Stimulated activated CD8-positive, alpha-beta memory T cell treated with anti-CD3 and anti-CD28 coated beads, Interleukin-2, amount 100 ng/mL, for 48 hours (primary cell): ENCODE measurements around the gene NOTCH4.
A peak's percentile ranks its signal among the peaks of the same experiment; 100 is the strongest.

Experiments used
- DNase-seq, 2 donors: peaks; one replicate each; pipeline ENCODE4 v3.0.0-alpha.2; 2020; ENCODE audit warnings: low read depth in 2 of 2

NOTCH4 gene

DNA sequence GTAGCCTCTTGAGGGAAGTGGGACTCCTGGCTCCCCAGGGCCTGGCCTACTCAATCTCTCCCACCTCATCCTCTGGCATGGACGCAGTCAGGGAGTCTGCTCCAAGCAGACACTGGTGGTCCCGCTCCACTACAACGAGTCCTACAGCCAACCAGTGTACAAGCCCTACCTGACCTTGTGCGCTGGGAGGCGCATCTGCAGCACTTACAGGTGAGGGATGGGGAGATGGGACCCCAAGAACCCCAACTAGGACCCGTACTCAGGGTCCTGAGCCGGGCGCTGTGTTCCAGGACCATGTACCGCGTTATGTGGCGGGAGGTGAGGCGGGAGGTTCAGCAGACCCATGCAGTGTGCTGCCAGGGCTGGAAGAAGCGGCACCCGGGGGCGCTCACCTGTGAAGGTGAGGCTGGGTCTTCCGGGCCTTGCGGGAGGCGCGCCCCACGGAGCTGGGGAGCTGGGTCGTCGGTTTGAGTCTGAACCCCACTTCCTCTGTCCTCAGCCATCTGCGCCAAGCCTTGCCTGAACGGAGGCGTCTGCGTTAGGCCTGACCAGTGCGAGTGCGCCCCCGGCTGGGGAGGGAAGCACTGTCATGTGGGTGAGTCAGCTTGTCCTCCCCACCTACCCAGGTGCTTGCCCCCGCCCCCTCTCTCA, 57.3 kb downstream of the NOTCH4 start:
- DNase-seq: no peak

DNA sequence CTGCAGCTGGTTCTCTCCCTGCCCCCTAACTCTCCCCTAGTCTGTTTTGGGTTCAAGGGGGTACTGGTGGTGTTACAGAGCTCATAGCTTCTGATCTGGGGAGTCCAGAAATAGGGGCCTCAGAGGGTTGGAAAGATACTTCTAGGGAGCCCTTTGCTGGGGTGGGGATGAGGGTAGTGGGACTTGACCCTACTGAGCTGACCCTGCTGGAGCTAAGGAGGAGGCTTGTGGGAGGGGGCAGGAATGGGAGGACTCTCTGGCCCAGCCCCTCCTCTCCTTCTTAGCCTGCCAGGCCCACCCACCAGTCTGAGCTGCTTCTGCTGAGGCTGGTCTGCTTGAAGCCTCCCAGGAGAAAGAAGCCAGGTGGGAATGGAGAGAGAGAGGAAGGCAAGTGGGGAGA, 59.6 kb downstream of the NOTCH4 start, which contains the start of gene EGFL8:
Gene EGFL8 (plus strand): TSS at position 301 of the 400 bp plus-strand sequence. CDS start 1,571 bp downstream, outside the sequence.
- no peak for DNase-seq

DNA sequence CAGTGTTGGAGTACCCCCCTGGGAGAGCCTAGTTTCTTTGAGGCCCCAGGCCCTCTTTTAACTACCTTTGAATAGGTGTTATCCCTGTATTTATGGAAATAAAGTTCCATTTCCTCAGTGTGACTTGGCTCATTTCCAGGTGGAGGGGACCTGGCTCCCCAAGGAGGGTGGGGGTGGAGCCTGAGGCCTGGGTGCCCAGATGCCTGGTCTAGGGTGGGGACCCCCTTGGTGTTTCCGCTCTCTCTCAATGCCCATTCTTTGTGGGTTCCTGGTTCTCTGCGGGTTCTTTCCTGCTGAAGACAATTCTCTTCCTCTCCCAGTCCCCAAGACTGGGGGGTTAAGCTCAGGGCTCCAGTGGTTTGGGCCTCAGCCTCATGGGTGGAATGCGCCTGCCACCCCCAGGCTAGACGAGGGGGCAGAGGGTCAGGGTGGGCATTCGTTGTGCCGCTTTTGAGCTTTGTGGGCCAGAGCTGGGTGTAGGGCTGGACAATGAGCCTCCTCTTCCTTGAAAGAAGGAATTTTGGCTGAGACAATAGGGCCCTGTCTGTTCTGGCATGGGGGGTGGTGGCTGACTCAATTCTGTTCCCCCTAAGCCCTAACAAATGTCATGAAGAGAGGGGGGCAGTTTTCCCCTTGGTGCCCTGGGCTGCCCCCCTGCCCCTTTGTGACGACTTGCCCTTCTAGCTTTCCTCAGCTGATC, 60.2 kb downstream of the NOTCH4 start:
- DNase-seq: no peak

DNA sequence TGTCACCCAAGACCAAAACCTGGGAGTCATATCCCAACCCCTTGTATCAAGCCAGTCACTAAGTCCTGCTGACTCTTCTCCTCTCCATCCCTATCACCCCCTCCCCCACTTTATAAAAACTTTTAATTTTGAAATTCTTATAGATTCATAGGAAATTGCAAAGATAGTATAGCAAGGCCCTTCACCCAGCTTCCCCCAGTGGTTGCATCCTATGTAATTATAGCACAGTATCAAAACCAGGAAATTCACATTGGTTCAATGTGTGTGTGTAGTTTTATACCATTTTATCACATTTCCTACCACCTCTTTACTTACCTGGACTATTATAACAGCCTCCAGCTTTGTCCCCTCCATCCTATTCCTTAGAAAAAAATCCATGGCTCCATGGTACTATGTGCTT, 65.8 kb downstream of the NOTCH4 start:
- no peak for DNase-seq

DNA sequence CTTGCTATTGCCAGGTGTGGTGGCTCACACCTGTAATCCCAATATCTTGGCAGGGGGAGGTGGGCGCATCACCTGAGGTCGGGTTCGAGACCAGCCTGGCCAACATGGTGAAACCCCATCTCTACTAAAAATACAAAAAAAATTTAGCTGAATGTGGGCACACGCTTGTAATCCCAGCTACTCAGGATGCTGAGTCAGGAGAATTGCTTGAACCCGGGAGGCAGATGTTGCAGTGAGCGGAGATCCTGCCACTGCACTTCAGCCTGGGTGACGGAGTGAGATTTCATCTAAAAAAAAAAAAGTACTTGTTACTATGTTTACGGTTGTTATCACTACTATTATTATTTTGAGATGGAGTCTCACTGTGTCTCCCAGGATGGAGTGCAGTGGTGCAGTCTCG, 67.0 kb downstream of the NOTCH4 start:
- DNase-seq: no peak

DNA sequence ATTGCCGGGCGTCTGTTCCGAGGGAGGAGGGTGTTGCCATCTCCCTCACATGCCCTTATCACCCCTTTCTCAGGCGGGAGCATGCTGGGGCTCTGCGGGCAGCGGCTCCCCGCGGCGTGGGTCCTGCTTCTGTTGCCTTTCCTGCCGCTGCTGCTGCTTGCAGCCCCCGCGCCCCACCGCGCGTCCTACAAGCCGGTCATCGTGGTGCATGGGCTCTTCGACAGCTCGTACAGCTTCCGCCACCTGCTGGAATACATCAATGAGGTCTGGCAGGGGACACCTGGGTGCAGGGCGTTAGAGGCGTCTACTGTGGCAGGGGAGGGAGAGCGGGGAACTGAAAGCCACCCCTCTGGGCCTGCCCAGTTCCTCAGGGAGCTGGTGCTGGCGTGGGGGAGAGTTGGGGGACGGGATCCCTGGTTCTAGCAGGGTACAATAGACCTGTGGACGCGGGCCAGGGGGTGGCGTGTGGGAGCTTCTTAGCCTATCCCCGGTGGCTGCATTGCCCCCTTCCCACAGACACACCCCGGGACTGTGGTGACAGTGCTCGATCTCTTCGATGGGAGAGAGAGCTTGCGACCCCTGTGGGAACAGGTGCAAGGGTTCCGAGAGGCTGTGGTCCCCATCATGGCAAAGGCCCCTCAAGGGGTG, 69.2 kb downstream of the NOTCH4 start:
- DNase-seq: no peak

DNA sequence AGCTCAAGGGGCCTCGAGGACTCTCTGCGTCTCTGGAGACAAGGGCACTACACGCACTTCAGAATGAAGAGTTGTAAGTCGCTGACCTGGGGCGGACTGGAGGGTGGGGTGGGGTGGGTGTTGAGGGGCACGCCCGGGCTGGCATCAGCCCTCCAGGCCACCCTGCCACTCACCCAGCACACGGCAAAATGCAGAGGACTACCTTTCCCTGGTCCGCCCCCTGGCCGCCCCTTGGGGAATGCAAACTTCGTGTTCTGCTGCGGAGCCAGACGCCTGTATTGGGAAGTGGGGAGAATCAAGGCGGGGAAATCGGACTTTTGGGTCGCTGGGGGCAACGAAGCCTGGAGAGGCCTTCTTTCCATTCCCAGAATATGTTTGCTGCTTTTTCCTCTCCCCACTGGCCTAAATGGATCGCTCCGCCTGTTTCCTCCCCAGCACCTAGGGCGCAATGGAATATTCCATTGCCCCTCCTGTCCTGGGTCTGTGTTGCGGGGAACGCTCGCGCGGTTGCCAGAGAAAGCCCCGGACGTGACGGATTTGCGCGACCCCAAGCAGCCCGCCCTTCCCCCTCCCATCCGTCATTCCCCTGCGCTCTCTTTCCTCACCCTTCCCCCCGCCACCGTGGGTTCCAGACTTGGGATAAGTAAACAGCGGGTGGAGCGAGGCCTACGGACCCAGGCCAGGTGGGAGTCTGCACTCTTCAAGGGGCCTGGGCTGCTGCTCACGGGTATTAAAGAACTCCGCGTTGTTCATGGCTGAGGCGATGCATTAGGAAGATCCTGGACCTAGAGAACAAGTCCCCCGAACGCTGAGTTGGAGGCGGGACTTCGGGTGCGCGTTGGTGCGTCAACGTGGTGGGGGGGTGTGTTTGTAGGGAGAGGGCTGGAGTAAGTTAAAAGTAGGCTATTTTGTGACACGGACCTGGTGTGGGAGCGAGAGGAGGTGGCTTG, 70.0 kb downstream of the NOTCH4 start, which contains the start of gene PPT2:
Gene PPT2 (plus strand): TSS at position 578 of the 950 bp plus-strand sequence. CDS start 454 bp downstream, outside the sequence.
- DNase-seq: peak; percentile 74 to 79

DNA sequence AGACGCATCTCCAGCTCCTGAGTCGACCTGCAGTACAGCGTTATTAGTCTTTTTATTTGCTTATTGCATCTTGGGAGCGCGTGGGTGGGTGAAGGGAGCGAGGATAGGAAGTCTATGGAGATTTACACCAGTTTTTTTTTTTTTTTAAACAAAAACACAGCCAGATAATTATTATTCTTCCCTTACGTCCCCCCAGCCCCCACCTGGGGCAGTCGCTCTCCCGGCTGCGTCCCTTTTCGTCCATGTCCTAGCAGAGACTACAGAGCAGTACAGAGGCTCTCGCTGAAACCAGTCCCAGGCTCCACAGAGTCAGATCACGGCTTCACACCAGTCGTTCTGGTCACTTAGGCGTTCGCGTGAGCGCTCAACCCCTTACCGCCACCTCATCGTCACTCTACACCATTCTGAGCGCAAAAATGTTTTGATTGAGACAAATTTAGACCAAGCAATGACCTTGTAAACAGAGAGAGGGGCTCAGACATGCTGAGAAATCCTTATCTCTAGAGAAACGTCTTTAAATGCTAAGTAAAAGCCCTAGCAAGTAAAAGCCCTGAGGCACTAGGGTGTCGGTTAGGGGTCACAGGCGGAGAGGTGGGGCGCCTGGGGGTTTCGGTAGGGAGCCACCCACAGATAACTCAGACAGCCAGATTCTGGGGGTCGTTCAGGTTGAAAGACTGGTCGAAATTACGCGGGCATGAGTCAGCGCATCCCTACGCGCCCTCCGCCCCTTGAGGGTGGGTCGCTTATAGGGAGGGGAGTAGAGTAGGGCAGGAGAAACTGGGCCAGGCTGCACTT, 70.9 kb downstream of the NOTCH4 start:
- no peak for DNase-seq

DNA sequence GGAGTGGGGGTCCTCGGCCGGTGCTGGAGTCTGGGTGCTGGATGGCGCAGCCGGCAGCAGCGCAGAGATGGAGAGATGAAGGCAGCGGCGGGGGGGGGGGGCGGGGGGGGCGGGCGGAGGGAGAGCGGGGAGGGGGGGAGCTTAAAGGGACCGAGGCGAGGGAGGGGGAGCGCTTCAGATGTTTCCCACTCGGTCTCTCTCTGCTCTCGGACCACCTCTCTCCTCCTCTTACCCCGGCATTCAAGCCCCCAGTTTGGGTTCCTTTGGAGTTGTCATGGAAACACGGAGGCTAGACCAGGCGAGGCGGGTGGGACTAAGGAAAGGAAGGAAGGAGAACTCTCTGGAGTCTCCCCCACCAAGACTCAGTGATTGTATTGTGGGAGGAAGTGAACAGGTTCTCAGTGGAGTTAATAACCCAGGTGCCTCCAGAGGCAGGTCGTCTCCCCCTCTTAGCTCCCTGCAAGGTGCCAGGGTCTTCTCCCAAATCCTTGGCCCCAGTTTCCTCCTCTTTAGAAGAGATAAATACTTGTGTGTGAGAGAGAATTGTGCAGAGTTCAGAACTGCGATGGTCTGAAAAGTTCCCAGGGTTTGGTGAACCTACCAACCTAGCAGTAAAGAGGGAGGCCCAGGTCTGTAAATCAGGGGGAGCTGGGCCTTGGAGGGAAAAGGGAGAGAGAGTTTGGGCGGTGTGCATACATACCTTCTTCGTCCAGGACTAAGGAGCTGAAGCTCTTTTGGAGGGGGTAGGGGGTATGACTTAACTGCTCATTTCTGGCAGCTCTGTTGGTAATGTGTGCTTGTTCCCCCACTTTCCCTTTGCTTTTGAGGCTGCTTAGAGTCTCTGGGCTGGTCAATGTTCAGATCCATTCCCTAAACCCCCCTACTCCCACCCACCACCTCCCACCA, 71.8 kb downstream of the NOTCH4 start, which contains the start of gene PRRT1:
Gene PRRT1 (minus strand): TSS at position 77 of the 906 bp plus-strand sequence. CDS start 112 bp downstream, outside the sequence.
- DNase-seq: no peak

DNA sequence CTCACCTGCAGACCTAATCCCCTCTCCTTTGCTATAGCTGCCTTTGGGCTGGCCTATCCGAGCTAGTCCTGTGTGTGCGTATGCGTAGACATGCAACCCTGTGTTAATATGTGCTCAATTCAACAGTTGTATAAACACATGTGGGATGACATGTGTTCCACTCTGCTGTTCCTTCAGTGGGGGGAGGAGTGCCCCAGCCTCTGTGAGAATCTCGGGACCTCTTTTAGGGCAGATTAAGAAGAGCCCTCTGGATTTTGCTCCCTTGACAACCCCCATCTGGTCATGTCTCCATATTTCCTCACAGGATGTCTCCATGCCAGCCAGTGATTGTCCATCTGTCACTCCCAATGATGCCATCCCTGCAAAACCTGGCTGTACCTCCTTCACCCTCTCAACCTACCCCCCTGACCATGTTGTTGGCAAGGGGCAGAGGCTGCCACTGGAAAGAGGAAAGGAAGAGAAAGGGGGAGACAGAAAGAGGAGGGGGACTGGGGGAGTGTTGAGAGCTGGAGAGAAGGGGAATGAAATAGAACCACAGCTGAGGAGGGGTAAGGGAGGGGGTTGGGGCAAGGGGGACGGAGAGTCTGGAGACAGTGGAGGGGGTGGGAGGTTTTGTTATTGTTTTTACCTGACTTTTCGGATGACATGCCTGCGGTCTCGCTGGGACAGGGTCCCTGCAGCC, 72.5 kb downstream of the NOTCH4 start:
- DNase-seq: no peak

DNA sequence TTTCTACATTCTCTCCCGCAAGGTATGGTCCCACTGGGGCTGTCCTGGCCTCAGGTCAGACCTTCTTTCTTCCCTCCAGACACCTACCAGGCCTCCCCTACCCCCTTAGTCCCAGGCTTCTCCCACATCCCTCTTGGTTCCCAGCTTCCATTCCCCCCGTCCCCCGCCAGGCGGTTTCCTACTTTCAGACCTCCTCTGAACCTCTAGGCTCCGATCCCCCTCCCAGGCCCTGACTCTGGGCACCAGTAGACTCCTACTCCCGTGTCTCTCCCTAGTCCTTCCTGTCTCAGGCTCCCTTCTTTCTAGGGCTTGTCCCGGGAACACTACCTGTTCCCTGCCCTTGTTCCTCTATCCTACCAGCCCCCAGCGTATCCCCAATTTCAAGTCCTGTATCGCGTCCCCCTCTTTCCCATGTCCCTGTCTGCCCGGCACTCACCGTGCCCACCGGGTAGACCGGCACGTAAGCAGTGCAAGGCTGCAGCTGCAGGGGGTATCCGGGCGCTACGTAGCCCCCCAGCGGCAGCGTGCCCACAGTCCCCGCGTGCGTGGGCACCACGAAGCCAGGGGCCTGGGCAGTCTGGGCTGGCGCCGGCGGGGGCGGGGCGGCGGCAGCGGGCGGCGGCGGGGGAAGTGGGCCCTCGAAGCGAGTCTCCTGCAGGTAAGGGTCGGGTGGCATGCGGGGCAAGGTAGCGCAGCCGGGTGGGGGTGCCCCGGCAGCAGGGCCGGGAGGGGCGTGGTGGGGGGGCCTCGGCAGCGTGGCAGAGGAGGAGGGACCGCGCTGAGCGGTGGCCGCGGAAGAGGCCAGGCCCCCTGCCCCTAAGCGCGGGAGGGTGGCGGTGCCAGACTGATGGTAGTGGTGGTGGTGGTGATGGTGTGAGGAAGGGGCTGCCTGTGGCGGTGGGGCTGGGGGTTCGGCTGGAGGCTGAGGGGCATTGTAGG, 73.7 kb downstream of the NOTCH4 start:
- DNase-seq: no peak

DNA sequence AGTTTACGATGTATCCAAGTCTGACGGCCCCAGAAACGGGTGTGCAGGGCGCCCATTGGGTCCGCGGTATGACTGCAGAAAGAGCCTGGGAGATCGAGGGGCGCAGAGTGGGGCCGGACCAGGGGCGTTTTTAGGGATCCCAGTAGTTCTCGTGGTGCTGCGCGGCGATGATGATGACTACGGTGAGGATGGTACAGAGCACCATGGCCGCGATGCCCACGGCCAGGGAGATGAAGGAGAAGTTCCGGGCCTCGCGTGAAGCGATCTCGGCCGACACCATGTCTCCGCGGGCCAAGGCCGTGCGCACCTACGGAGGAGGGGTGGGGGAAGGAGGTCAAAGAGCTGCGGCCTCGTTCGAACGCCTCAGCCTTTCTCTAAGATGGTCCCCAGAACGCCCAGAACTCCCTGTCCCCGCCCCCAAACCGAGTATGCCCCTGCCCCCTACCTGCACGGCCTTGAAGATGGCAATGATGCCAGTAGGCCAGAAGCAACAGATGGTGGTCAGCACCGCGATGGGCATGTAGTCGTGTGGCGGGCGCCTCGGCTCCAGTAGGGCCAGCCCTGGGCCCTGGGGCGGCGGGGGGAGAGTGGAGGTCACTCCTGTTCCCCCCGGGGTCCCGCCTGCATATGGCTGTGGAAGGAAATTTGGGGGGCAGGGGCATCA, 74.6 kb downstream of the NOTCH4 start:
- no peak for DNase-seq

DNA sequence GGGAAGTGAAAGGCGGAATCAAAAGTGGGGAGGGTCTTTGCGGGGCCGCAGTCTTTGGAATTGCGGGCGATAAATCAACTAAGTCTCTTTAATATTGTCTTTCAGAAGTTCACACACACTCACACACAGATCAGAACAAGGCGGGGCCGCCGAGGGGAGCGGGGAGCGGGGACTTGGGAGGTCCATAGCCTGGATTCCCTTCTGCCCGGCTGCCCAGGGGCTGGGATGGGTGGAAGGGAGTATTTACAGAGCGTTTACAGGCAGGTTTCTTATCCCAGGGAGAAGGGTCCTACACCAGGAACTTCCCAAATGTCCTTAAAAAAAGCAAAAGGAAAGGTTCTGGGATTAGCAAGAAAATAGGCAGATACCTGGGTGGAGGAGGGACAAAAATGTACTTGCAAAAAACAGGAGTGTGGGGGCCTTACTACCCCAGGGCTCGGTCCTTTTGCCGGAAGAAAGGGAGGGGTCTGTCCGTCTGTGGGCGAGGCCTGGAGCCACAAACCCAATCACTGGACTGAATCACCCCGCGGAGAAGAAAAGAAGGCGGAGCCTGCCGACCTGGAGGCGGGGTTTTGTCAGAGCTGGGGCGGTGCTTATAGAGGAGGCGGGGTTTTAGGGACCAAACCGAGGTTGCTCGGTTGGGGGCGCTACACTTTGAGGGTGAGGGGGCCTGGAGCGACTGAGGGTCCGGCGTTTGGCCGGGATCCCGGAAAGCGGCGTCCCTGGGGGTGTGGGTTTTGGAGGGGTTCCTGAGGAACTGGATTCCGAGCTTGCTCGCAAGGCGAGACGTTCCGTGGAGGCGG, 75.4 kb downstream of the NOTCH4 start:
- peak; percentile 44 to 67 for DNase-seq

DNA sequence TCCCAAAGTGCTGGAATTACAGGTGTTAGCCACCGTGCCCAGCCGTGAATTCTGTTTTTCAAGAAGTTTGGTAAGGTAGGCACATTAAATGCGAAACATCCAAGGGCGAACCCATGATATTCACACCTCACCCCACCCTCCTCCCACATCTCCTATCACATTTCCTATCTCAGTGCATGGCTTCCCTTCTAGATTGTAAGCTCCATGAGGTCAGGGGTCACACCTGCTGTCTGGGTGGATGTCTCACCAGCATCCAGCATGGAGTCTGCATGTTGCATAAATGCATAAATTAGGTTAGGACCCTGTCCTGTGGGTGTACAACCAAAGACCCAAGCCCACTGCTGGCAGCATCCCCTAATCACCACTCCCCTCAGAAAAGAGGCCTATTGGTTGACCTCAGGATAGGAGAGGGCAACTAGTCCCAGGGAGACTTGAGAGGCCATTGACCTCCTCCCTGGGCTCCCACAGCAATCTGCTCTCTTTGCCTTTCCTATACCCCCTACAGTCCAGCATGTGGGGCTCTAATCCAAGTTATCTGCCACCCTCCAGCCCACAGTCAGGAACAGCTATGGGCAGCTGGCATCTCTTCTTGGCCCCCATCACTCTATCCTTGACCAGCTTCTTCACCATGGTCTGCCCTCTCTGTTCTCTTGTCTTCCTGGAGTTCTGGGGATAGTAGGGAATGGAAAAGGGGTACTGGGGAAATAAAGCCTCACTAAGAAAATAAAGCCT, 76.3 kb downstream of the NOTCH4 start:
- no peak for DNase-seq

DNA sequence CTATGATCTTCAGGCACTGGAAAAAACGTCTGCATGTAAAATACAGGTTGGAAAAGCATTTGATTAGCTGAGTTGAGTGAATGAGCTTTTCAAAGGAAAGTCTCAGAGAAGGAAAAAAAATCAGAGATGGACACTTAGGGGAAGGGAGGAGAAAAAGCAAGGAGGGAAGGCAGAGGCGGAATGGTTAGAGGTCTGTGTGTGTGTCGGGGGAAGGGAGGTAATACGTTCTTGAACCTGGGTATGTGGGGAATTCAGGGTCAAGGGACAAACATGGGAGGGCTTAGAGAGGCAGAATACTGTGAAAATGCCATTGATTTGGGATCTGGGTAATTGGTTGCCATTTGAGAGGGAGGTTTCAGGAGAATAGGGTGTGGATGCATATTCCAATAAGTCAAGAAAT, 77.2 kb downstream of the NOTCH4 start:
- DNase-seq: no peak

DNA sequence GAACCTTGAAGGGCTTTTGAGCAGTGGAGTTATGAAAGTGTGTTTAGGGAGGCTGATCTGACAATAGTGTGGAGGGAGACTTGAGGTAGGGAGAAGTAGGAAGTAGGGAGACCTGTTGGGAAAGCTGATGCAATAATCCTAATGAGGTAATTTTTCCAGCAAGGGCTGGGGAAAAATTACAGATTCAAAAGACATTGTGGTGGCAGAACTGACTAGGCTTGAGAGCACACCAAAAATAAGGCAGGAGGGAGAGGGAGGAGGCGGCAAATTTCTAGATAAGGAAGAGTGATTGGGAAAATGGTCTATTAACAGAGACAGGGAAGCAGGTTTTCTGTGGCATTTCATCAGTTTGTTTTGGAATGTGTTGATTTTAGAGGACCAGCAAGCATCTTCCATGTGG, 77.6 kb downstream of the NOTCH4 start:
- DNase-seq: no peak
